Suprapubic skin (tissue), 4 donors: ENCODE results near the gene CDK5RAP2.

ENCODE experiments used
- EP300 ChIP-seq: sonication (generic); formaldehyde crosslinking; IDR thresholded peaks from one replicate; pipeline ENCODE4 v1.6.1; 2017; ENCODE audit warnings: antibody characterized with exemption
- POLR2A ChIP-seq, 2 donors: fragments of 450-650 bp; IDR thresholded peaks; one replicate each; pipeline ENCODE4 v1.6.1; 2017; ENCODE audit warnings: antibody characterized with exemption in 2 of 2, mild to moderate bottlenecking in 2 of 2, moderate library complexity in 2 of 2
- POLR2AphosphoS5 ChIP-seq, 3 donors: sonication (generic); formaldehyde crosslinking; IDR thresholded peaks; one replicate each; pipeline ENCODE4 v1.6.1; 2017; ENCODE audit warnings: antibody characterized with exemption in 3 of 3
- TF ChIP-seq, protein P1 (sequence below), 2 donors: fragments of 200-600 bp in 1 of 2; fragments of 450-650 bp in 1 of 2; sonication (generic) in 1 of 2; IDR thresholded peaks; one replicate each; pipeline ENCODE4 v1.5.1; 2016 to 2019; ENCODE audit warnings: antibody characterized with exemption in 2 of 2, mild to moderate bottlenecking in 1 of 2, moderate library complexity in 1 of 2

DNA sequence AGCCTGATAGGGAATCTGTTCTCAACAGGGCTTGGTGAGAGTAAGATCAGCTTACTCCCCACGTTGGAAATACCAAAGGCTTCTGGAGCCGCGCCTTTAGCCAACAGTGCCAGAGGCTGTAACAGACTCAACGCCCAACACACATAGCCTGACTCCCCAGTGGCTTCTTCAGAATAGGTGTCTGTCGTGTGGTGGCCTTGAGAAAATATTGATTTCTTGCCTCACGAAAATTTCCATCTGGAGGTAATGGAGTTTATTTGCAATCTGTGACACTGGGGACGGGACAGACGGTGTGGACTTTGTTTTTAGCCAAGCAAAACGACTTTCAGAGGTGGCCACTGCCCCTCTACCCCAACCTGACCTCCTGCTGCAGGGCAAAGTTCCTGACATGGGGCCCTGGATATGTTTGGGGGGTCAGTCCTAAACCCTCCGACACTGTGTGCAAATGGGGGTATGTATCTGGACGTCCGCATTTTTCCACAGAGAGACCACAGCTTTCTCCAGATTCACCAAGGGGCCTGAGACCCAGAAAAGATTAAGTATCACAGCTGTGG is 189.3 kb downstream of the CDK5RAP2 start:
- TF ChIP-seq, protein P1, sequence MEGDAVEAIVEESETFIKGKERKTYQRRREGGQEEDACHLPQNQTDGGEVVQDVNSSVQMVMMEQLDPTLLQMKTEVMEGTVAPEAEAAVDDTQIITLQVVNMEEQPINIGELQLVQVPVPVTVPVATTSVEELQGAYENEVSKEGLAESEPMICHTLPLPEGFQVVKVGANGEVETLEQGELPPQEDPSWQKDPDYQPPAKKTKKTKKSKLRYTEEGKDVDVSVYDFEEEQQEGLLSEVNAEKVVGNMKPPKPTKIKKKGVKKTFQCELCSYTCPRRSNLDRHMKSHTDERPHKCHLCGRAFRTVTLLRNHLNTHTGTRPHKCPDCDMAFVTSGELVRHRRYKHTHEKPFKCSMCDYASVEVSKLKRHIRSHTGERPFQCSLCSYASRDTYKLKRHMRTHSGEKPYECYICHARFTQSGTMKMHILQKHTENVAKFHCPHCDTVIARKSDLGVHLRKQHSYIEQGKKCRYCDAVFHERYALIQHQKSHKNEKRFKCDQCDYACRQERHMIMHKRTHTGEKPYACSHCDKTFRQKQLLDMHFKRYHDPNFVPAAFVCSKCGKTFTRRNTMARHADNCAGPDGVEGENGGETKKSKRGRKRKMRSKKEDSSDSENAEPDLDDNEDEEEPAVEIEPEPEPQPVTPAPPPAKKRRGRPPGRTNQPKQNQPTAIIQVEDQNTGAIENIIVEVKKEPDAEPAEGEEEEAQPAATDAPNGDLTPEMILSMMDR (IDR thresholded peaks at IDR 0.05) = no peak
- no peak for TF ChIP-seq POLR2A (IDR thresholded peaks at IDR 0.05)
- TF ChIP-seq POLR2AphosphoS5 (IDR thresholded peaks at IDR 0.05) = no peak
- TF ChIP-seq EP300 = no peak
